HG03432 (cell line): Measurements from ENCODE around the gene PRSS38.

Experiments
- ATAC-seq: cut with Tn5 transposase; IDR thresholded peaks from one replicate; pipeline ENCODE4 v1.9.1; 2021; ENCODE audit warnings: mild to moderate bottlenecking, moderate library complexity; ENCODE audit not compliant: unreplicated experiment

The PRSS38 gene

DNA sequence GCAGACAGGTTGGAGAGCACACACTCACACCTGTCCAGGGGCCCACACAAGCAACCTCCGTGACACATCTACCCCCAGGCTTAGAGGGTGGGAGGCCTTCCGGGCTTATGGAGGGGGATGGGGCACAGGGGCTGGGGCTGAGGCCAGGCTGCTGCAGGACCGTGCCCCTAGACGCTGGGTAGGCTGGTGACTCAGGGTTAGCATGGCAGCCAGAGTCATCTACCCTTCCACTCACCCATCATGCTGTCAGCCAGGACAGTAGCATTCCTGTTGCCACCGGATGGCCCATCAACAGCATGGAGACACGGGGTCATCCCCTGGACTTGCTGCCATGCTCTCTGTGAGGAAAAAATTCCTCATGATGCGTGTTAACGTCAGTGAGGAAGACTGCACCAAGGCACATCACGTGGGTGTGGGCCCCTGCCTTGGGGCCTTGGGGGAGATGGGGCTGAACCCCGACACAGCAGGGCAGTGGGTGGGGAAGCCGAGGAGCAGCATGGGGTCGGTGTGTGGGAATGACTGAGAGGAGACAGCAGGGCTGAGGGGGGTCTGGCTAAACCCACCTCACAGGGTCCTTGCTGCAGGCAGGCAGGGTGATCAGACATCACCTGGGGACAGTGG lies 79.5 kb downstream of the PRSS38 start:
- ATAC-seq = no peak
